Right cardiac atrium (tissue), 5 donors: ENCODE measurements around the gene RMI2. TPM values are rescaled to one million over a fixed set of nuclear protein-coding genes. Genes with fewer than 3 reads are reported as not detected.

Source experiments
- ATAC-seq, 2 donors: fragments of 200-7000 bp; cut with Tn5 transposase; one replicate each; pipeline versions ENCODE4 v1.8.0 to v1.9.1; 2020; ENCODE audit warnings: moderate library complexity in 2 of 2, mild to moderate bottlenecking in 1 of 2
- DNase-seq, 3 donors: peaks; one replicate each; pipeline ENCODE4 v3.0.0-alpha.2; 2020
- H3K27ac ChIP-seq: one replicate; pipeline ENCODE4 v1.5.1; 2013; ENCODE audit warnings: mild to moderate bottlenecking, low read length, control low read depth, moderate library complexity
- H3K27me3 ChIP-seq: one replicate; pipeline ENCODE4 v1.6.1; 2013; ENCODE audit not compliant: control insufficient read depth, insufficient read depth
- H3K4me1 ChIP-seq: one replicate; pipeline ENCODE4 v1.6.1; 2013; ENCODE audit warnings: low read length; ENCODE audit not compliant: control insufficient read depth, insufficient read depth
- H3K4me3 ChIP-seq: one replicate; pipeline ENCODE4 v1.5.1; 2013; ENCODE audit warnings: low read length, control low read depth
- H3K9me3 ChIP-seq: one replicate; pipeline ENCODE4 v1.6.1; 2013; ENCODE audit warnings: low read length; ENCODE audit not compliant: control insufficient read depth
- WGBS: extraction: QIAGEN DNeasy Blood & Tissue Kit; methylation state at CpG from one replicate; pipeline ENCODE4 v1.1.7; 2013; 5-methylcytosine and 5-hydroxymethylcytosine counted together
- intact Hi-C, 4 donors: fragments of 100-400 bp; cut with DNase I; formaldehyde crosslinking; loops; one replicate each; pipeline versions ENCODE4 v1.11.0 to v1.14.0; 2022 to 2023
- polyA plus RNA-seq: library from polyadenylated mRNA; stranded (reverse); fragments of 200-250 nt; gene quantifications from one replicate; pipeline ENCODE4 v1.2.3, GENCODE V29; 2013
- total RNA-seq, 4 donors: library from RNA; stranded (reverse); fragmentation: NEBNext Ultra II Directional; extraction: Animal tissue kit (Norgen Biotek cat#: 25700); gene quantifications; one replicate each; pipeline ENCODE4 v1.2.1, GENCODE V29; 2021
- donor health status: healthy with polysubstance abuse.
- donor health status: DM: no; HTN: yes; CAD: no.
- donor health status: DM: no; HTN: no; CAD: no.
- donor health status: DM: no; HTN: yes; CAD: no; lungs with severe emphysema.
- donor health status: DM: yes; HTN: yes; CAD: no.

The RMI2 gene
- total and polyA plus RNA-seq, 5 donors = 0.20 to 0.97 (median 0.53) TPM; not detected in 1

- WGBS = 73% methylated on average over 4 of the region's 4 CpGs
- H3K4me3 ChIP-seq = no peak overlapping the region
- no peaks in the 10 kb centered on the region for H3K4me1 ChIP-seq
- ATAC-seq (no peak), DNase-seq (no peak)
- no peak overlapping the region for H3K27ac ChIP-seq
- intact Hi-C loops = no loop called here
- no peaks in the 10 kb centered on the region for H3K9me3 ChIP-seq
- H3K27me3 ChIP-seq = no peaks in the 10 kb centered on the region
These were observed 43.4 kb upstream of the RMI2 start for GRCh38 chr16:11301645-11302501.

- intact Hi-C loops = no loop called here
- H3K27ac ChIP-seq = no peak overlapping the region
- H3K27me3 ChIP-seq = no peaks in the 10 kb centered on the region
- no peaks in the 10 kb centered on the region for H3K4me1 ChIP-seq
- no peak overlapping the region for H3K4me3 ChIP-seq
- no peak for ATAC-seq
- DNase-seq = no peak
- no peaks in the 10 kb centered on the region for H3K9me3 ChIP-seq
- WGBS = 76% methylated on average over 4 of the region's 4 CpGs
These were observed 42.3 kb upstream of the RMI2 start for GRCh38 chr16:11302977-11303376.

- no peaks in the 10 kb centered on the region for H3K4me1 ChIP-seq
- intact Hi-C loops = no loop called here
- no peaks in the 10 kb centered on the region for H3K9me3 ChIP-seq
- H3K4me3 ChIP-seq = no peak overlapping the region
- WGBS = 72% methylated on average over 18 of the region's 18 CpGs
- ATAC-seq (no peak), DNase-seq (no peak)
- H3K27ac ChIP-seq = no peak overlapping the region
- H3K27me3 ChIP-seq = no peaks in the 10 kb centered on the region
These were observed 41.7 kb upstream of the RMI2 start for GRCh38 chr16:11303405-11304138.

DNA sequence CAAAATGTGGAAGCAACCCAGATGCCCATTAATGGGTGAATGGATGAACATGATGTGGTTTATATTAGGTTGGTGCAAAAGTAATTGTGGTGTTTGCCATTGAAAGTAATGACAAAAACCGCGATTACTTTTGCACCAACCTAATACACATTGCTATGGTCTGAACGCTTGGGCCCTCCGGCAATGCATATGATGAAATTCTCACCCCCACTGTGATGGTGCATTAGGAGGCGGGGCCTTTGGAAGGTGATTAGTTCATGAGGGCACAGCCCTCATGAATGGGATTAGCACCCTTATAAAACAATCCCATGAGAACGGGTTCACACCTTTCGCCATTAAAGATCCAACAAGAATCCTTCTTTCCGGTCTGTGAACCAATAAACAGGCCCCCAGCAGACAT is 38.9 kb upstream of the RMI2 start:
- Histone ChIP-seq H3K9me3 (no peaks in the 10 kb centered on the region), H3K27ac (no peak overlapping the region), H3K4me1 (no peaks in the 10 kb centered on the region), H3K27me3 (no peaks in the 10 kb centered on the region), H3K4me3 (no peak overlapping the region)
- WGBS = 86% methylated on average over 8 of the region's 8 CpGs
- intact Hi-C loops = no loop called here
- ATAC-seq = no peak
- DNase-seq = no peak

- Histone ChIP-seq H3K9me3 (no peaks in the 10 kb centered on the region), H3K27me3 (no peaks in the 10 kb centered on the region), H3K27ac (no peak overlapping the region), H3K4me1 (no peaks in the 10 kb centered on the region), H3K4me3 (no peak overlapping the region)
- 84% methylated on average over 7 of the region's 7 CpGs for WGBS
- intact Hi-C loops = no loop called here
- DNase-seq = no peak
- no peak for ATAC-seq
These were observed 38.1 kb upstream of the RMI2 start for GRCh38 chr16:11306997-11307638.

DNA sequence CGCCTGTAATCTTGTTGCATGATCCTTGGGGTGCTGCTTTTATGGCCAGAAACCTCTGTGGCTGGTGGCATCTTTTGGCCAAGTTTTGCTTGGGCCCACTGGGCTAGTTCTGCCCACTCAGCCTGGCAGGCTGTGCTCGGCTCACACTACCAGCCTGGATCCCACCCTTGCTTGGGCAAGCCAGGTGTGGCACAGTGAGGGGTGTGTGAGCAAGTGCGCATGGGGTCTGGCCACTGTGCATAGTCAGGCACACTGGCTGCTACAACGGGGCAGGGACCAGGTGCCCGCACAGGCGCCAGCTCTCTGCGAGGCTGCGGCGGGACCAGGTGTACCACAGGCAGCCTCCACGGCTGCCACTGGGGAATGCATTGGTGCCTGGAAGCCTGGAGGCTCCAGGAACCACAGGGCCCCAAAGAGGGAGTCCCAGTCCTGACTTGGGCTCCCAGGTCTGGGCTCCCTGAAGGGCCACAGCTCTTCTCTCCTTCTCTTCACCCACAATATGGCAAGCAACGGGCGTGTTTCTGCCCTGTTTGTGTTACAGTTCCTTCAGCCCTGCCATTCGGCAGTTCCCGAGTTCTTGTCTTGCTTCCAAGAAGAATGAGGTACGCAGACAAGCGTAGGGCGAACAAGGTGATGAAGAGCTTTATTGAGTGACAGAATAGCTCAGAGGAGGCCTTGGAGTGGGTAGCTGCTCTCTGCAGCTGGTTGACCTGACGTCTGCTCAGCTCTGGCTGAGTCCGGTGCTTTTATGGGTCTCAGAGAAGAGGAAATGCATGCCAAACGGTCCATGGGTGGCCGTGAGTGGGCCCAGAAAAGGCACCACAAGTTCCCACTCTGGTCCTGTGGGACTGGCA is 37.4 kb upstream of the RMI2 start:
- Histone ChIP-seq H3K27ac (no peak overlapping the region), H3K4me3 (no peak overlapping the region), H3K27me3 (no peaks in the 10 kb centered on the region), H3K9me3 (no peaks in the 10 kb centered on the region), H3K4me1 (no peaks in the 10 kb centered on the region)
- no peak for DNase-seq
- ATAC-seq = no peak
- intact Hi-C loops = no loop called here
- 90% methylated on average over 21 of the region's 21 CpGs for WGBS

DNA sequence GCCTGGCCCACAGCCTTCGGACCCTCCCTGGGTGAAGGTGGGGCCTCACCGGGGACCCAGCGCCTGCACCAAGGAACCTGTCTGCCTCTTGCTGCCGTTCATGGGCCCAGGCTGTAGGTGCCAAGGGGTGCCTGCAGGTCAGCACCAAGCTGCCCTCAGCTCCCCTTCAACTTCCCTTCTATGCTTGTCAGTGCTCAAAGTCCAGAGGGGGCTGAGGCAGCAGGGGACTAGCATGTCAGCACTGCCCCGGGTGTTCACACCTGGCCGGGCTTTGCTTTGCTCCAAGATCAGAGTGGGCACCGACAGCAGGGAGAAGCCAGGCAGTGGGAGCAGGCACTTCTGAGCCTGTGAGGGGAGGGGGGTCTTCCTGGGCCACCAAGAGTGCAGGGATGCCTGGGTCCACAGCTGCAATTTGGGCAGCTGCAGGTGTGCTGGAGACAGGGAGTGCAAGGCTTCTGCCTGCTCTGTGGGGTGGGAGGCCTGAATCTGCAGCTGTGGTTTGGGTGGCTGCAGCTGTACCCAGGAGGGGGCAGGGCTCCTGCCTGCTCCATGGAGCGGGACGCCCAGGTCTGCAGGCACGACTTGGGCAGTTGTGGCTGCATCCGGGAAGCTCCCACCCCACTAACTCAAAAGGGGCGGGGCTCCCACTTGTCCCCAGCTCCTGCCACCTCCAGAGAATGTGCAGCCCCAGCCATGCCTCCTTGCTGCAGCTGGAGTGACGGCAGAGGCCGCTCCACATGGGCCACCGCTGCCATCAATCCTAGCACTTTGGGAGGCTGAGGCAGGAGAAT is 36.6 kb upstream of the RMI2 start:
- H3K9me3 ChIP-seq = no peaks in the 10 kb centered on the region
- ATAC-seq (peak in 1 of 2 donors; percentile 10), DNase-seq (no peak)
- no peaks in the 10 kb centered on the region for H3K4me1 ChIP-seq
- H3K4me3 ChIP-seq = no peak overlapping the region
- WGBS = 67% methylated on average over 15 of the region's 15 CpGs
- no peak overlapping the region for H3K27ac ChIP-seq
- no peaks in the 10 kb centered on the region for H3K27me3 ChIP-seq
- intact Hi-C loops = no loop called here

DNA sequence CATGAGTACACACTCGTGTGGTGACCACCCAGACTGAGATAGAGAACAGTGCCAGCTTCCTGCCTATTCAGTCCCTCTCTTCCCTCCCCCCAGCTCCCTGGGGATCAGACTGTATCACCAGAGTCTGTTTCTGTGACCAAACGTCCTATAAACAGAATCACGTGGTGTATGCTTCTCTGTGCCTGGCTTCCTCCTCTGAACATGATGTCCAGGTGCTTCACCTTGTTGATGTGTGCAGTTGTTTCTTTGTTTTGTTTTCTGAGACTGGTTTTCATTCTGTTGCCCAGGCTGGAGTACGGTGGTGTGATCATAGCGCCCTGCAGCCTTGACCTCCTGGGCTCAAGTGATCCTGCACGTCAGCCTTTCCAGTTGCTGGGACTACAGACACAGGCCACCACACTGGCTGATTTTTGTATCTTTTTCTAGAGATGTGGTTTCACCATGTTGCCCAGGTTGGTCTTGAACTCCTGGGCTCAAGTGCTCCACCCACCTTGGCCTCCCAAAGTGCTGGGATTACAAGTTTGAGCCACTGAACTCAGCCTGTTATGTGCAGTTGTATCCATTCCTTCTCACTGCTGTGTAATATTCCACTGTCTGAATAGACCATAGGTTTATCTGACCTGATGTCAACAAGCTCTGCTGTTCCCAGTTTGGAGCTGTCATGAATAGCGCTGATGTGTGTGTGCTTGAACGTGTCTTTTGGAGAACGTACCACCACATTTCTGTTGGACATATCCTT is 35.2 kb upstream of the RMI2 start:
- intact Hi-C loops = no loop called here
- DNase-seq (no peak), ATAC-seq (no peak)
- H3K4me1 ChIP-seq = no peaks in the 10 kb centered on the region
- H3K4me3 ChIP-seq = no peak overlapping the region
- 61% methylated on average over 9 of the region's 9 CpGs for whole genome bisulfite sequencing
- H3K9me3 ChIP-seq = no peaks in the 10 kb centered on the region
- no peaks in the 10 kb centered on the region for H3K27me3 ChIP-seq
- H3K27ac ChIP-seq = no peak overlapping the region

DNA sequence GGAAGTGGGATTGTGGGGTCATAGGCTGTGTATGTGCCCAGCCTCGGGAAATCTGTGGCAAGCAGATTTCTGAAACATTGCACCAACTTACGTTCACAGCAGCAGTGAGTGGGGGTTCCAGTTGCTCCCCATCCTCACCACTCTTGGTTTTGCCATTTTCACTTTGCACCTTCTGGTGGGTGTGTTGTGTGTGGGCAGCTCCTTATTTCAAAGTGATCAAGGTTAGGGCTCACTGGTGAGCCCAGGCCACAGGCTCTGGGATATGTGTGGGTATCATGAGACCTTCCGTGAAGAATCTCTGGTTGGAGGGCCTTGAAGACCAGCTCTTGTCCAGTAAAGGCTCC is 34.7 kb upstream of the RMI2 start:
- intact Hi-C loops = no loop called here
- Histone ChIP-seq H3K27ac (no peak overlapping the region), H3K9me3 (no peaks in the 10 kb centered on the region), H3K4me3 (no peak overlapping the region), H3K4me1 (no peaks in the 10 kb centered on the region), H3K27me3 (no peaks in the 10 kb centered on the region)
- ATAC-seq = no peak
- DNase-seq = no peak
- 94% methylated on average over 3 of the region's 3 CpGs for WGBS
